Activated T-cell treated with anti-CD3 and anti-CD28 coated beads, Interleukin-2, amount 50 U/mL, for 4 hours (primary cell): ENCODE data around the gene RDH16. TPM values are rescaled to one million over a fixed set of nuclear protein-coding genes. Genes with fewer than 3 reads are reported as not detected.
"Not testable (repeated sequence)": the region's sequence is repeated elsewhere in the genome, so short reads cannot be mapped to it uniquely, and the experiment has no call there.

Experiments used
- ATAC-seq, 2 donors: fragments of 200-7000 bp; cut with Tn5 transposase; one replicate each; pipeline ENCODE4 v1.10.0; 2021
- DNase-seq: peaks from one replicate; pipeline ENCODE4 v3.0.0-alpha.2; 2020
- H3K27me3 Mint-ChIP-seq: one replicate; pipeline ENCODE4 v1.8.0; 2021; ENCODE audit warnings: low read depth, mixed read lengths
- H3K36me3 Mint-ChIP-seq: one replicate; pipeline ENCODE4 v1.8.0; 2022; ENCODE audit warnings: mixed read lengths; ENCODE audit not compliant: insufficient read depth
- H3K4me1 Mint-ChIP-seq: one replicate; pipeline ENCODE4 v1.8.0; 2021; ENCODE audit warnings: low read depth, mixed read lengths
- H3K4me3 Mint-ChIP-seq: one replicate; pipeline ENCODE4 v1.8.0; 2021; ENCODE audit warnings: mild to moderate bottlenecking, moderate library complexity, mixed read lengths
- H3K9me3 Mint-ChIP-seq: one replicate; pipeline ENCODE4 v1.8.0; 2021; ENCODE audit warnings: mixed read lengths
- total RNA-seq, 3 donors: library from RNA; stranded (reverse); gene quantifications; one replicate each; pipeline ENCODE4 v1.2.1, GENCODE V29; 2021

RDH16 gene
- total RNA-seq, 3 donors from 2014 or later, result 0.05 to 0.20 (median 0.16) TPM

DNA sequence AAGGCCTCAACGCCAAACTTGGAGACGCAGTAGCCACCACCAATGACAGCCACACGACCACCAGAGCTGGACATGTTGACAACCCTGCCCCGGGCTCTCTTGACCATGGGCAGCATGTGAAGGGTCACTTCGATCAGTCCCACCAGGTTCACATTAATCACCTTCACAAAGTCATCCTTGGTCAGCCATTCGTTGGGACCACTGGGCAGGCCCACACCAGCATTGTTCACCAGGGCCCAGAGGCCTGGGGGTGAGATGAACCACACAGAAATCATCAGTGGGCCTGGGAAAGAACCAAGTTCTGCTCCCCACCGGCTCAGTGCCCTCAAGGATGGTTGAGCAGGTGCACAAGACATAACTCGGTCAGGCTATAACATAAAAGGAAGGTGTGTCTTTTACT, 27.2 kb downstream of the RDH16 start:
- no peak overlapping the region for H3K4me3 Mint-ChIP-seq
- DNase-seq, result no peak
- peaks cover 10% of the 10 kb centered on the region for H3K27me3 Mint-ChIP-seq
- H3K9me3 Mint-ChIP-seq, result no peaks in the 10 kb centered on the region
- no peak for ATAC-seq
- no peaks in the 10 kb centered on the region for H3K36me3 Mint-ChIP-seq
- peaks cover 7% of the 10 kb centered on the region for H3K4me1 Mint-ChIP-seq

DNA sequence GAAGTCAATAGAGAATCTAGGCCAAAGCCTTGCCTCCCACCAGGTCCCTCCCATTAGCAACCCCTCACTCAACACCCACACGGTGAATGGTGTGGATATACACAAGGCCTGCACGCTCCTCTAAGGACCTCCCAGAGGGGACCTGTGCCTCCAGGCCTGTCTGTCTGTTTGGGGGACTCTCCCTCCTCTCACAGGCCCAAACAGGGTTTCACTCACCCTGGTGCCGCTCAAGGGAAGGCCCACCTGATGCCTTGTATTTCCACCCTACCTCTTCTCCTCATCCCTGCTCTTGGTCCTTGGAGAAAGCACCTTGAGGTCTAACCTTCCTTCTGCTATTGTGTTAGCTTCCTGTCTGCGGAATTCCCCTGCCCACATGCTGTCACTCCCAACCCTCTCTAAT, 27.6 kb downstream of the RDH16 start:
- Mint-ChIP-seq H3K9me3 (no peaks in the 10 kb centered on the region), H3K27me3 (peaks cover 10% of the 10 kb centered on the region), H3K4me1 (peaks cover 7% of the 10 kb centered on the region), H3K4me3 (no peak overlapping the region), H3K36me3 (no peaks in the 10 kb centered on the region)
- ATAC-seq (no peak), DNase-seq (no peak)

DNA sequence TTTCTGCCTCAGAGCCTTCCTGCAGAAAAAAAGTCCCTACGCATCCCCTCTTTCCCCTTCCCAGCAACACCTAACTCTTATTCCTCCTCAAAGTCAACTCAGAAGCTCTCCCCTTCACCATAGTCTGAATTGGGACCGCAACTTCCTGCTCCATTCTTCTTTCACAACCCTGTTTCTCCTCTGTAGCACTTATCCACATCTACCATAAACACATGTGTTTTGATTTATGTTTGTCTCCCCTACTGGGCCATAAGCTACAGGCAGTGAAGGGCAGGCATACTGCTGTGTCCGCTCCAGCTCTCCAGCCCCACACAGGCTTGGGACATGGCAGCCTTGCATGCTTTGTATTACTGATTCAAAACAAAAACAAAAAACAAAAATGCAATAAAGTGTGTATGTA, 29.1 kb downstream of the RDH16 start:
- peaks cover 10% of the 10 kb centered on the region for H3K27me3 Mint-ChIP-seq
- no peak for DNase-seq
- H3K4me3 Mint-ChIP-seq, result no peak overlapping the region
- ATAC-seq, result no peak
- no peaks in the 10 kb centered on the region for H3K36me3 Mint-ChIP-seq
- H3K9me3 Mint-ChIP-seq, result no peaks in the 10 kb centered on the region
- H3K4me1 Mint-ChIP-seq, result peaks cover 7% of the 10 kb centered on the region

DNA sequence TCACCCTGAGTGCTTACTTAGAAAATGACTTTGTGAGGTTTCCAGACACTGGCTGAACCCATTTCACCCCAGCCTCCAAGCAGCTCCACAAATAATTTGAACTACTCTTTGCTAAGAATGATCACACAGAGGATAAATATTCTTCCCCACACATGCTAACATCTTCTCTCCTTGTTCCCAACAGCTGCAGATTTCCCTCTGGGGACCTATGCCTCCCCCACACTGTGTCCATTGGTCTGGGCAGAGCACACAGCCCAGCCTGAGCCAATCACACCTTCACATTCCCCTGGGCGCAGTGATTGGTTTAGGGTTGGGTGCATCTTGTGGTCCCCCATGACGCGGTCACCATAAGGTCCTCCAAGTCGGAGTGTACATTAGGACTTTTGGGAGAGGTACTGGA, 30.1 kb downstream of the RDH16 start:
- DNase-seq, result no peak
- peaks cover 10% of the 10 kb centered on the region for H3K27me3 Mint-ChIP-seq

DNA sequence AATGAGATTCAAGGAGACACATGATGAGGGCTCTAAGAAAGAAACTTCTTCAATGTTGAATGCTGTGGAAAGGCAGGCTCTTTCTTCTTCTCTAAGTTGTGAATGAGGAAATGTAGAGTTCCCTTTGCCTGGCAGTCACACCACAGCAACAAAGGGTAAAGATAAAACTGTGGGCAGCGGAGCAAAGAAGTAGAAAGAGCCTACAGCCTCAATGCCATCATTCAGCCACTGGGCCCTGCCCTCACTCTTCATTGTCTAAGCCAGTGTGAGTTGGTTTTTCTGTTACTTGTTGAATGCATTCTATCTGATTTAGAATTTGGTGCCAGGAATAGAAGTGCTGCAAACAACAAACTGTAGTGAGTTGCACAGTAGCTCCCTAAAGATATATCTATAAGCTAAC, 35.4 kb downstream of the RDH16 start:
- no peaks in the 10 kb centered on the region for H3K36me3 Mint-ChIP-seq
- no peaks in the 10 kb centered on the region for H3K27me3 Mint-ChIP-seq
- no peak overlapping the region for H3K4me3 Mint-ChIP-seq
- DNase-seq, result no peak
- no peaks in the 10 kb centered on the region for H3K4me1 Mint-ChIP-seq
- ATAC-seq, result no peak
- H3K9me3 Mint-ChIP-seq, result peaks cover 9% of the 10 kb centered on the region

More for the DNA sequence above, 30.1 kb downstream of the RDH16 start:
- no peaks in the 10 kb centered on the region for H3K36me3 Mint-ChIP-seq
- peaks cover 7% of the 10 kb centered on the region for H3K4me1 Mint-ChIP-seq
- H3K9me3 Mint-ChIP-seq, result no peaks in the 10 kb centered on the region
- no peak for ATAC-seq
- H3K4me3 Mint-ChIP-seq, result no peak overlapping the region

DNA sequence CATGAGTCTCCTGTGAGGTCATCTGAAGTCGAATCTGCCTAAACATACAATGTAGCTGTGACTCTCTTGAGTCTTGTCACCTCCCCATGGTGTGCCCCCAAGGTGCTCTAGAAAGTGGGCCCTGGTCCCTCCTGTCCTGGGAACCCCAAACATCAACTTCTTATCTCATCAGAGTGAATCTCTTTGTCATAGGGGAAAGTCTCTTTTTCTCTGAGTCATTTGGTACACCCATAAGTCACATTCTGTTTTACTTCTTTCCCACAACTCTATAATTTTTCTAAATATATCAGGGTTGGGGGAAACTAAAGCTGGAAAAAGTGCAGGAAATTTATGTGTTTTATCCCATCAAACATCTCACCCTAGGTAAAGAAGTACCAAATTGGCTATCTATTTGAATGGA, 36.1 kb downstream of the RDH16 start:
- H3K9me3 Mint-ChIP-seq, result peaks cover 9% of the 10 kb centered on the region
- no peak overlapping the region for H3K4me3 Mint-ChIP-seq
- DNase-seq (no peak), ATAC-seq (no peak)
- H3K4me1 Mint-ChIP-seq, result no peaks in the 10 kb centered on the region
- H3K27me3 Mint-ChIP-seq, result peaks cover 2% of the 10 kb centered on the region
- no peaks in the 10 kb centered on the region for H3K36me3 Mint-ChIP-seq

DNA sequence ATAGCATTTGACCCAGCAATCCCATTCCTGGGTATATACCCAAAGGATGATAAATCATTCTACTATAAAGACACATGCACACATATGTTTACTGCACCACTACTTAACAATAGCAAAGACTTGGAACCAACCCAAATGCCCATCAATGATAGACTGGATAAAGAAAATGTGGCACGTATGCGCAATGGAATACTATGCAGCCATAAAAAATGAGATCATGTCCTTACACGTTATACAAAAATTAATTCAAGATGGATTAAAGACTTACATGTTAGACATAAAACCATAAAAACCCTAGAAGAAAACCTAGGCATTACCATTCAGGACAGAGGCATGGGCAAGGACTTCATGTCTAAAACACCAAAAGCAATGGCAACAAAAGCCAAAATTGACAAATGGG, 39.3 kb downstream of the RDH16 start:
- H3K36me3 Mint-ChIP-seq, H3K27me3 Mint-ChIP-seq, H3K4me3 Mint-ChIP-seq, DNase-seq, H3K4me1 Mint-ChIP-seq, ATAC-seq, H3K9me3 Mint-ChIP-seq: not testable (repeated sequence)

DNA sequence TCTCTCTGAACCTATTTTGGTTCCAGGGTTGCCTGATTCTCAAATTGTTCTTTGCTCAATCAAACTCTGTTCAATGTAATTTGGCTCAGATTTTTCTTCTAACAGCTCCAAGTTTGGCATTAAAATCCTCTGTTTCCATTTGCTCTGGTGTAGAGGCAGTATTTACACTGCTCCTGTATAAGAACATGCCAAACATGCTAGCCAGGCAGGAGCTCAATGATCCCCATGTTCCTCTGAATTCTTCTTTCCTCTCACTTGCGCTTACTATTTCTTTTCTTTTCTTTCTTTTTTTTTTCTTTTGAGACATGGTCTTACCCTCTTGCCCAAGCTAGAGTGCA, 40.4 kb downstream of the RDH16 start:
- no peaks in the 10 kb centered on the region for H3K4me1 Mint-ChIP-seq
- DNase-seq, result no peak
- no peaks in the 10 kb centered on the region for H3K36me3 Mint-ChIP-seq
- ATAC-seq, result no peak
- H3K4me3 Mint-ChIP-seq, result no peak overlapping the region
- H3K9me3 Mint-ChIP-seq, result peaks cover 9% of the 10 kb centered on the region
- peaks cover 9% of the 10 kb centered on the region for H3K27me3 Mint-ChIP-seq

DNA sequence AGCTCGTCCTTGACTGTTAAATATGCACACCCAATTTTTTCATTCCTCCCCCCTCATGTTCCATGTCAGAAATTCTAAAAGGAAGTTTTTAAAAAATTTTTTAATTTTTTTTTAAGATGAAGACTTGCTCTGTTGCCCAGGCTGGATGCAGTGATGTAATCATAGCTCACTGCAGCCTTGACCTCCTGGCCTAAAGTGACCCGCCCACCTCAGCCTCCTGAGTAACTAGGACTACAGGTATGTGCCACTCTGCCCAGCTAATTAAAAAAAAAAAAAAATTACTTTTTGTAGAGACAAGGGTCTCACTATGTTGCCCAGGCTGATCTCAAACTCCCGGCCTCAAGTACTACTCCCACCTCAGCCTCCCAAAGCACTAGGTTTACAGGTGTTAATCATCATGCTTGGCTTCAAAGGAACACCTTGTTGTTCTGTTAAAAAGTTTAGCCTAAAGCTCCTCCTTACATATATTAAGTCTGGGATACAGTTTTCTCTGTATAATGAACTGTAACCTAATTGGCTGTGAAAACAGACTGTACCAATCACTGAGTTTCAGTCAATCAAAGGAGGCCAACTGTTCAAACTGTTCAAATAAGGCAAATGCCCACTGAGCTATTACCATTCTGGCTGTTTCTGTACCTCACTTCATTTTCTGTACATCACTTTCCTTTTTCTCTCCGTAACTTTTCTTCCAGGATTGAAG, 41.0 kb downstream of the RDH16 start:
- Mint-ChIP-seq H3K4me3 (no peak overlapping the region), H3K9me3 (peaks cover 9% of the 10 kb centered on the region), H3K36me3 (no peaks in the 10 kb centered on the region), H3K27me3 (peaks cover 13% of the 10 kb centered on the region), H3K4me1 (no peaks in the 10 kb centered on the region)
- DNase-seq (no peak), ATAC-seq (no peak)

DNA sequence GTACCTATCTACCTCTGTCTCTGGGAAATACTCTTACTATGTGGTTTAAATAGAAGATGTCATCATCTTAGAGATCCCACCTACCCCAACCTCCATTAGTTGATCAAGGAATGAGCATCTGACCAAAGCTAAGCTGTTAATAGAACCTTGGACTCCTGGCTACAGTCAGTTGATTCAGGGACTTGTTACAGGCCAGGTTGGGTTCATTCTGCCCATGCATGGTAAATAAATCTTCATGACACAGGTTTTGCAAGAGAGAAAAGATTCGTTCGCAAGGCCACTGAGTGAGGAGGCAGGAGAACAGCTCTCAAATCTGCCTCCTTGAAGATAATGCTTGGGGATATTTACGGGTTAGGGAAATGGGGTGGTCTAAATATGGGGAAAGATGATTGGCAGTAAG, 42.7 kb downstream of the RDH16 start:
- Mint-ChIP-seq H3K4me3 (no peak overlapping the region), H3K27me3 (peaks cover 17% of the 10 kb centered on the region), H3K36me3 (peaks cover 1% of the 10 kb centered on the region), H3K4me1 (no peaks in the 10 kb centered on the region), H3K9me3 (peaks cover 11% of the 10 kb centered on the region)
- DNase-seq (no peak), ATAC-seq (no peak)

DNA sequence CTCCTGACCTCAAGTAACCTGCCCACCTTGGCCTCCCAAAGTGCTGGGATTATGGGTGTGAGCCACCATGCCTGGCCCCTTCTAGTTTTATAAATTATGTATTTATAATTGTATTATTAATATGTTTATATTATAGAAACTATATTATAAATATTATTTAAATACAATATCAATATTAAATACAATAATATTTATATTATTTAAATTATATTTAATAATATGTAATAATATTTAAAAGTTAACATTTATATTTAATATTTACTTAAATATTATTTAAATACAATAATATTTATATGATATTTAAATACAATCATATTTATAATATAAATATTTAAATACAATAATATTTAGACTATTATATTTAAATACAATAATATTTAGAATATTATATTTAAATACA, 43.2 kb downstream of the RDH16 start:
- Mint-ChIP-seq H3K9me3 (peaks cover 16% of the 10 kb centered on the region), H3K36me3 (peaks cover 2% of the 10 kb centered on the region), H3K4me1 (no peaks in the 10 kb centered on the region), H3K4me3 (no peak overlapping the region), H3K27me3 (peaks cover 17% of the 10 kb centered on the region)
- ATAC-seq (no peak), DNase-seq (no peak)

DNA sequence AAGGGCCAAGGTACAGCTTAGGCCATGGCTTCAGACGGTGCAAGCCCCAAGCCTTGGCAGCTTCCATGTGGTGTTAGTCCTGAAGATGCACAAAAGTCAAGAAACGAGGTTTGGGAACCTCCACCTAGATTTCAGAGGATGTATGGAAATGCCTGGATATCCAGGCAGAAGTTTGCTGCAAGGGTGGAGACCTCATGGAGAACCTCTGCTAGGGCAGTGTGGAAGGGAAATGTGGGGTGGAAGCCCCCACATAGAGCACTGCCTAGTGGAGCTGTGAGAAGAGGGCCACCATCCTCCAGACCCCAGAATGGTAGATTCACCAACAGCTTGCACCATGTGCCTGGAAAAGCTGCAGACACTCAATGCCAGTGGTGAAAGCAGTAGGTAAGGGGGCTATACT, 48.0 kb downstream of the RDH16 start:
- DNase-seq, H3K4me3 Mint-ChIP-seq, H3K36me3 Mint-ChIP-seq, H3K4me1 Mint-ChIP-seq, ATAC-seq: not testable (repeated sequence)
- Mint-ChIP-seq H3K9me3 (peaks cover 18% of the 10 kb centered on the region), H3K27me3 (peaks cover 14% of the 10 kb centered on the region)

DNA sequence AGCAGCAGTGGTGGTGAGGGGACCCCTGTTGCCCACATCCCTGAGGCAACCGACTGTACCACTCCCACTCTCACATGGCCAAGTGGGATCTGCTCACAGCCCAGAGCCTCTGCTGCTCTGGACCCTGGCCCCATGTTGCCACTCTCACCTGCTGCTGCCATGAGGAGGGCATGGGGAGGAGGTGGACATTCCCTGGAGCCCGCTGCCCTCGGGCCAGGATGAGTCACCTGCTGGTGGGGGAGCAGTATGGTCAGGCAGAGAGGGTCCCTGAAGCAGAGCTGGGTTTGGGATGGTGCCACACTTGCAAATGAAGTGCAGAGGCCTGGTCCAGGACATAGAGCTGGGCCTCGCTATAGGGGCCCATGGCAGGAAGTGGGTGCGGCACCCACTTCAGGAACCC, 49.3 kb downstream of the RDH16 start:
- DNase-seq (no peak), ATAC-seq (no peak)
- Mint-ChIP-seq H3K27me3 (peaks cover 10% of the 10 kb centered on the region), H3K9me3 (peaks cover 27% of the 10 kb centered on the region), H3K36me3 (peaks cover 5% of the 10 kb centered on the region), H3K4me1 (no peaks in the 10 kb centered on the region), H3K4me3 (no peak overlapping the region)

DNA sequence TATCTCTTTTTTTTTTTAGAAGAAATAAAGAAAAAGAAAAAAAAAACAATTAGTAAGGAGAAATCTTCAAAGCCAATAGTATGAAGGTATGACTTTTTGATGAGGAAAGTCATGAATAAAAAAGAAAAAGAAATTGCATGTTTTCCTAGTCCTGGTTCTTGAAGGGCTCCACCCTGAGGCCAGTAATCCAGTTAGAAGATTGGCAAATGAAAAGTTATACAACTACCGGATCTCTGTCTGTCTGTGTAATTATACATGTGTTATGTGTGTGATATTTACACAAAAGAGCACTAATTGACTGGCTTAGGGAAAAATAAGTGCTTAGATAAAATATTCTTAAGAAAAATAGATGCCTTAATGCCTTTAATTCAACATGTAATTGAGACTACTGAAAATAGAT, 51.6 kb downstream of the RDH16 start:
- Mint-ChIP-seq H3K4me3 (no peak overlapping the region), H3K27me3 (peaks cover 2% of the 10 kb centered on the region), H3K9me3 (peaks cover 42% of the 10 kb centered on the region), H3K4me1 (no peaks in the 10 kb centered on the region), H3K36me3 (peaks cover 8% of the 10 kb centered on the region)
- no peak for DNase-seq
- ATAC-seq, result no peak

DNA sequence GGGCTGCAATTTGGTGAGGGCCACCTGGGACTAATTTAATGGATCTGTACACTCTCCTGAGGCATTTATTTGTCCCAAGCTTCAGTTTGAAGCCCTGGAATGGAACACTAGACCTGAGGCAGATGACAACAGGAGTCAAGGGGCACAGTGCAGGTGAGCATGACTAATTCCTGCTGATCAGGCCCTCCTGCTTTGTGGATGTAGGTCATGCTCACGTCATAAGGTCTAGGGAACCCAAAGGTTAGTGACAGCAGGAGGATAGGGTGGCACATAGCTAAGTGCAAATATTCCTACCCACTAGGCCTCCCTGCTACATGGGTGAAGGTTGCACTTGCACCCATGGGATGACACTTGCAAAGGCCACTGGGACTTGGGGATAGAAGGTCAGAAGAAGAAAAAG, 54.0 kb downstream of the RDH16 start:
- DNase-seq (no peak), ATAC-seq (no peak)
- no peak overlapping the region for H3K4me3 Mint-ChIP-seq
- H3K9me3 Mint-ChIP-seq, result peaks cover 34% of the 10 kb centered on the region
- H3K27me3 Mint-ChIP-seq, result peaks cover 2% of the 10 kb centered on the region
- no peaks in the 10 kb centered on the region for H3K4me1 Mint-ChIP-seq
- peaks cover 6% of the 10 kb centered on the region for H3K36me3 Mint-ChIP-seq
